Measurements from ENCODE around the gene C2CD3.

DNA sequence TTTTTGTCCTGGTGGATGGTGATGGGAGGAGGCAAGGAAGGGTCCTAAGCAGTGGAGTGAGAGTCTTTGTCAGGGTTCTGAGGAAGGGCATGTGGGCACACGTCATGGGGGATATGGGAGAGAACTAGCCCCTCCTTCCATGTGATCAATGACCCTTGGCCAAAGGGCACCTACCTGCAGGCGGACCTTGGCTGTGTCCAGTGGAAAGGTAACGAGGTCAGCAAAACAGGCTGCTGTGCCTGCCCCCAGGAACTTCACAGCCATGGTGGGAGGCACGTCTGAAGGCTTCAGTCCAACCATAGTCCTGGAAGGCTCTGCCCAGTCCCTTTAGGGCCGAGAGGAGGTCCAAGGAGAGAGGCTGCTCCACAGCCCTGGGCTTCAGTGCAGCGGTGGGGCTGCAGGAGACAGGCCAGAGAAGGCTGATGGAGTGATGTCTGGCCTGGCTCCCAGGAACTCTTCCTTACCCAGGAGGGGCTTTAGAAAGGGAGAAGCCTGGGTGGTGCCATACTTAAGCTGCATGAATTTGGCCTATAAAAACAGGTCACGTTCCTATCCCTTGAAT lies 164.0 kb downstream of the C2CD3 start:
- TF ChIP-seq, protein P1, sequence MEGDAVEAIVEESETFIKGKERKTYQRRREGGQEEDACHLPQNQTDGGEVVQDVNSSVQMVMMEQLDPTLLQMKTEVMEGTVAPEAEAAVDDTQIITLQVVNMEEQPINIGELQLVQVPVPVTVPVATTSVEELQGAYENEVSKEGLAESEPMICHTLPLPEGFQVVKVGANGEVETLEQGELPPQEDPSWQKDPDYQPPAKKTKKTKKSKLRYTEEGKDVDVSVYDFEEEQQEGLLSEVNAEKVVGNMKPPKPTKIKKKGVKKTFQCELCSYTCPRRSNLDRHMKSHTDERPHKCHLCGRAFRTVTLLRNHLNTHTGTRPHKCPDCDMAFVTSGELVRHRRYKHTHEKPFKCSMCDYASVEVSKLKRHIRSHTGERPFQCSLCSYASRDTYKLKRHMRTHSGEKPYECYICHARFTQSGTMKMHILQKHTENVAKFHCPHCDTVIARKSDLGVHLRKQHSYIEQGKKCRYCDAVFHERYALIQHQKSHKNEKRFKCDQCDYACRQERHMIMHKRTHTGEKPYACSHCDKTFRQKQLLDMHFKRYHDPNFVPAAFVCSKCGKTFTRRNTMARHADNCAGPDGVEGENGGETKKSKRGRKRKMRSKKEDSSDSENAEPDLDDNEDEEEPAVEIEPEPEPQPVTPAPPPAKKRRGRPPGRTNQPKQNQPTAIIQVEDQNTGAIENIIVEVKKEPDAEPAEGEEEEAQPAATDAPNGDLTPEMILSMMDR (IDR thresholded peaks at IDR 0.05): no peak
- TF ChIP-seq POLR2A (IDR thresholded peaks at IDR 0.05): no peak

Data from esophagus squamous epithelium (tissue), 4 donors.